HG03521 (cell line): ENCODE measurements around the gene PNPT1.
"Not testable (repeated sequence)": the region's sequence is repeated elsewhere in the genome, so short reads cannot be mapped to it uniquely, and the experiment has no call there.

Source experiments
- ATAC-seq: cut with Tn5 transposase; IDR thresholded peaks from one replicate; pipeline ENCODE4 v1.9.1; 2021; ENCODE audit warnings: mild to moderate bottlenecking, moderate library complexity; ENCODE audit not compliant: unreplicated experiment

PNPT1 gene

DNA sequence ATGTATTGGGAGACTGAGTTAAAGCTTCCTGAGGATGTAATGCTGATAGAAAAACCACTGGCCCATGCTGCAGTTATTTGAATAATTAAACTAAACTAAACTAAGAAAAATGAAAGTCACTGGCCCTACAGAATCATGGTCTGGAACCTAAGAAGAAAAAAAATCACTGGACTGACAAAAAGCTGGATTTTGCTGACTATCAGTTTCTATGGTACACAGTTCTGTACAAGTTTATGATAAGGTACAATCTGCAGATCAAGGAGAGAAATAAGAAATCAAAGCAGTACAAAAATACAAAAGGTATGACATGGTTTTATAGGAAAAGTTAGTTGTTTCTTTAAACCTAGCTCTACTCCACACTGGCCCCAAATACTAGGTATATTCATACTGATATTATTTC, 91.8 kb downstream of the PNPT1 start:
- ATAC-seq, result no peak

DNA sequence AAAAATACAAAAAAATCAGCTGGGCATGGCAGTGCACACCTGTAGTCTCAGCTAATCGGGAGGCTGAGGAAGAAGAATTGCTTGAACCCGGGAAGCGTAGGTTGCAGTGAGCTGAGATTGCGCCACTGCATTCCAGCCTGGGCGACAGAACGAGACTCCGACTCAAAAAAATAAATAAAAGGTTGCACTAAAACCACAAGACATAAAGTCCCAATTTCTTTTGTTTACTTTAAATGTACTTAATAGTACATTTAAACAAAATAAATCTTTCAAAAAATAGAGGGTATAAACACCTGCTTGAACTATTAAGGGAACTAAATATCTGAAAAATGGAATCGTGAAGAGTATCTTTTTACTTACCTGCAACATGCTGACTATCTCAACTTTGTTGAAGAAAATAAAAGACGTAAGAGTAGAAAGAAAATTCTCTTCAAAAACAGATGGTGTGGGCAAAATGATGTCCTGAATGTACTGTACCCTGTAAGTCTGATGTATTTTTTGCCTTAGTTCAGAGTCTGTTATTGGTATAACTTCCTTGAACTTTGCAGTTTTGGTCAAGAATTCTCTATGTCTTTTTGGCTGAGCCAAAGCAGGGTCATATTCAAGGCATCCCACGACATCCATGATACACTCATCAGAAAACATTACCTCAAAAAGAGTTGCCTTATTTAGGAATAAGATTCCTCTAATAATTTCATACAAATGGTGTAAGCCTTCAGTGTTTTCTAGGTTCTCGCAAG, 95.4 kb downstream of the PNPT1 start:
- no peak for ATAC-seq

DNA sequence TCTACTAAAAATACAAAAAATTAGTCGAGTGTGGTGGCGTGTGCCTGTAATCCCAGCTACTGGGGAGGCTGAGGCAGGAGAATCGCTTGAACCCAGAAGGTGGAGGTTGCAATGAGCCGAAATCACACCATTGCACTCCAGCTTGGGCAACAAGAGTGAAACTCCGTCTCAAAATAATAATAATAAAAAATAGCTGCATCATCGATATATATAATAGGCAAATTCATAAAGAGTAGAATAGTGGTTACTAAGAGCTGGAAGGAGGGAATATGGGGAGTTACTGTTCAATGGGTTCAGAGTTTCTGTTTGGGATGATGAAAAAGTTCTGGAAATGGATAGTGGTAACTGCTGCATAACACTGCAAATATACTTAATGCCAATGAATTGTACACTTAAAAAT, 96.8 kb downstream of the PNPT1 start:
- not testable (repeated sequence) for ATAC-seq

DNA sequence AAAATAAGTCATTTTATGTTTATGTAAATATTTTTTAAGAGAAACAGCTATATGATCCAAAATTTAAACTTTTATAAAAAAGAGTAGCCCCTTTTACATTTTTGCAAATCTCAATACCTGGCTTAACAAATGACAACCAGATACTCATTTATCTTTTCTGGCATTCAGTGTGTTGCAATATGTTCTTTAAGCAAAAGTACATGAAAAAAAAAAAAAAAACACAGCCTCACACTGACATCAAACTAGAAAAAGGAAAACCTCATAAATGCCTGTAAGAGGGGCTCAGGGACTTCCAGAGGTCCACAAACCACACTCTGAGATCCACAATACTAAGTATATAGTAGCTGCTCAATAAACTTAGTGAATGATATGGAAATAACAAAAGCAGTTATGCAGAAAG, 98.1 kb downstream of the PNPT1 start:
- ATAC-seq, result no peak

DNA sequence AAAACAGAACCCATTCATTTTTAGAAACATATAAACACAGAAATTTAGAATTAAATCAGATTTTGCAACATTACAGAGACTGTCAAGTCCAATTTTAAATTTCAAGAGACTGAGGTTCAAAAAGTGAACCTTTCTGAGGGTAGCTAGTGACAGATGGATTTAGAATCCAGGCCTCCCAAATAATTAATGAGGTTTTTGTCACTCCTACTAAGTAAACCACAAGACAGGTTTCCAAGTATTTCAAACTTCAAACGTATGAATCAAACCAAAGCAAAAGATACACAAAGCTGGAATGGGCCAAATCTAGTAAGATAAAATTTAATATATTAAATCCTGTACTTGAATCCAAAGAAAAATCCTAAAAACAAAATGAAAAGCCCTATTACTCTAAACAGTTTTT, 101.5 kb downstream of the PNPT1 start:
- no peak for ATAC-seq

DNA sequence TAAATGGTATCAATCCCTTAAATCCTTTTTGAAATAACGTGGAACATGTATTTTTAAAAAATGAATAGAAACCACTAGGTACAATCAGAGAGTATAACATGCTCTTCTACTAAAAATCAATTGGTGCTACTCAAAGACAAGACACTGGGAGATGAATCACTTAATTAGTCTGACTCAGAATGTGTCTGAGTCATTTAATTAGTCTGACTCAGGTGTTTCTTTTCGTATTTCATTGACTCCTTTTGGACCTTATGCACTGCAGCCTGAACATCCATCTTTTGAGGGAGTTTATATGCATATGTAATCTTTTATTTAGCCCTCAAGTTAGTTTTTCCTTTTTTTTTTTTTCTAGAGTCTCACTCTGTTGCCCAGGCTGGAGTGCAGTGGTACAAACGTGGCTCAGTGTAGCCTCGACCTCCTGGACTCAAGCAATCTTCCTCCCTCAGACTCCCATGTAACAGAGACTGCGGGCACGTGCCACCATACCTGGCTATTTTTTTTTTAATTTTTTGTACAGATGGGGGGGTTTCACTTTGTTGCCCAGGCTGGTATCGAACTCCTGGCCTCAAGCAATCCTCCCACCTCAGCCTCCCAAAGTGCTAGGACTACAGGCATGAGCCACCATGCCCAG, 102.7 kb downstream of the PNPT1 start:
- no peak for ATAC-seq

DNA sequence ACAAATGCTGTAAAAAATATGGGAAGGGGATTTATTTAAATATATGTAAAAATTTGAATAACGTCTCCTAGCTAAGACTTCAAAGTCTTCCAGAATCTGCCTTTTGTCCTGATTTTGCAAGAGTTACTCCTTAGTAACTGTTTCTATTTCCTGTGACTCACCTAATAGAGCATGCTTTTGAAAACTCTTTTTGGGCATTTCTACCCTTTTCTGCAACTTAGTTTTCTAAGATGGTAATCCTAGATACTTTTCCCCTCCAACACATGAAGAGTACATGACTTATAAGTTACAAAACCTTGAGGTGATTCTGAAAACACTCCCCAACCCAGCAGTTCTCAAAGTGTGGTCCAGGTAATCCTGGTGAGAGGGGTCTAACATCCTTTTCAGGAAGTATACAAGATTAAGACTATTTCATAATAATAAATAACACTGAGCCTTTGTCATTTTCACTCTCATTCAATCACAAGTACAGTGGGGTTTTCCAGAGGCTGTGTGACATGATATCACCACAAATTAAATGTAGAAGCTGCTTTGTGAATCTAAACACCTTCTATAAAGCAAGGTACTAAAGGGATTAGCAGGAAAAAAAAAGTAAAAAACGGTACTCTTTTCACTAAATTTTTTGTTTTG, 108.1 kb downstream of the PNPT1 start:
- no peak for ATAC-seq
